LNCaP clone FGC (cell line): Measurements from ENCODE around the gene MAN2B2.
A peak's percentile ranks its signal among the peaks of the same experiment; 100 is the strongest.

ENCODE experiments used
- DNase-seq: peaks from one replicate; pipeline ENCODE4 v3.0.0-alpha.2; 2011; ENCODE audit warnings: low read depth
- H3K4me3 ChIP-seq: 2 replicates; pipeline ENCODE4 v1.5.1; 2011; ENCODE audit warnings: mild to moderate bottlenecking, low read depth, low read length, control low read depth
- TF ChIP-seq, protein P1 (sequence below): IDR thresholded peaks from 2 replicates; pipeline ENCODE4 v1.5.1; 2012; ENCODE audit warnings: mild to moderate bottlenecking; ENCODE audit not compliant: control insufficient read depth, insufficient read depth; ENCODE audit errors: extremely low read depth

Gene MAN2B2

GRCh38 chr4:6640292-6641163 is 65.5 kb downstream of the MAN2B2 start, which contains the start of gene MRFAP1:
TSS of gene MRFAP1 (plus strand) at chr4:6640685. CDS start at chr4:6640863, 178 bp downstream.
- peak within 1 kb of the TSS; percentile 93 for H3K4me3 ChIP-seq
- TF ChIP-seq, protein P1, sequence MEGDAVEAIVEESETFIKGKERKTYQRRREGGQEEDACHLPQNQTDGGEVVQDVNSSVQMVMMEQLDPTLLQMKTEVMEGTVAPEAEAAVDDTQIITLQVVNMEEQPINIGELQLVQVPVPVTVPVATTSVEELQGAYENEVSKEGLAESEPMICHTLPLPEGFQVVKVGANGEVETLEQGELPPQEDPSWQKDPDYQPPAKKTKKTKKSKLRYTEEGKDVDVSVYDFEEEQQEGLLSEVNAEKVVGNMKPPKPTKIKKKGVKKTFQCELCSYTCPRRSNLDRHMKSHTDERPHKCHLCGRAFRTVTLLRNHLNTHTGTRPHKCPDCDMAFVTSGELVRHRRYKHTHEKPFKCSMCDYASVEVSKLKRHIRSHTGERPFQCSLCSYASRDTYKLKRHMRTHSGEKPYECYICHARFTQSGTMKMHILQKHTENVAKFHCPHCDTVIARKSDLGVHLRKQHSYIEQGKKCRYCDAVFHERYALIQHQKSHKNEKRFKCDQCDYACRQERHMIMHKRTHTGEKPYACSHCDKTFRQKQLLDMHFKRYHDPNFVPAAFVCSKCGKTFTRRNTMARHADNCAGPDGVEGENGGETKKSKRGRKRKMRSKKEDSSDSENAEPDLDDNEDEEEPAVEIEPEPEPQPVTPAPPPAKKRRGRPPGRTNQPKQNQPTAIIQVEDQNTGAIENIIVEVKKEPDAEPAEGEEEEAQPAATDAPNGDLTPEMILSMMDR = no peak
- peak; percentile 82 for DNase-seq

GRCh38 chr4:6641164-6641970 is 66.4 kb downstream of the MAN2B2 start:
- DNase-seq = no peak
- peak overlapping the region; percentile 93 for H3K4me3 ChIP-seq
- TF ChIP-seq, protein P1 = no peak

GRCh38 chr4:6641971-6642320 is 67.0 kb downstream of the MAN2B2 start:
- TF ChIP-seq, protein P1 = no peak
- no peak for DNase-seq
- H3K4me3 ChIP-seq = peak overlapping the region; percentile 93

GRCh38 chr4:6643141-6643847 is 68.3 kb downstream of the MAN2B2 start:
- H3K4me3 ChIP-seq = no peak overlapping the region
- no peak for DNase-seq
- TF ChIP-seq, protein P1 = no peak

DNA sequence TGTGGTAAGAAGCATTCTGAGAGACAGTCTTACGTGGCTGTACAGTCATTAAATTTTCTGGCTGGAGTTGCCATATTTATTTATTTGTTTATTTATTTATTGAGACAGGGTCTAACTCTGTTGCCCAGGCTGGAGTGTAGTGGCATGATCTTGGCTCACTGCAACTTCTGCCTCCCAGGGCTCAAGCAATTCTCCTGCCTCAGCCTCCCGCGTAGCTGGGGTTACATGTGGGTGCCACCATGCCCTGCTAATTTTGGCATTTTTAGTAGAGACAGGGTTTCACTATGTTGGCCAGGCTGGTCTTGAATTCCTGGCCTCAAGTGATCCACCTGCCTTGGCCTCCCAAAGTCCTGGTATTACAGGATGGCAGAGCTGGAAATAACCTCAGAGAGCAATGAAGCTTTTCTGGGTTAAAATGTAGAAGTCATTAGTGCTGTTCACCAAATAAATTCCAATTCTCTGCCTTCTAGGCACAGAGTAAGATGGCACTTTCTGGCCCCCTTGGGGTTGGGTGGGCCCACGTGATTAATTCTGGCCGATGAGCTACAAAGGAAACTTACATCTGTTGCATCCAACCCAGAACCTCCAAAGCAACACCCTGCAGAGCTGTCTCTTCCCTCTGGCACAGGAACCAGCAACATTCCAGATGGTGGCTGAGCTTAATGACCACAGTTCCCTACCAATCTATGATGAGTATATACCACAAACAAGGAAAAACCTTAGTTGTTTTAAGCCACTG is 70.0 kb downstream of the MAN2B2 start:
- H3K4me3 ChIP-seq = no peak overlapping the region
- TF ChIP-seq, protein P1 = no peak
- no peak for DNase-seq

- no peak overlapping the region for H3K4me3 ChIP-seq
- DNase-seq = no peak
- TF ChIP-seq, protein P1 = no peak
These were observed 72.2 kb downstream of the MAN2B2 start for GRCh38 chr4:6647169-6647568.
